SK-N-SH (cell line): Measurements from ENCODE around the gene DKC1. TPM values are rescaled to one million over a fixed set of nuclear protein-coding genes. Genes with fewer than 3 reads are reported as not detected.

Source experiments
- CTCF ChIA-PET: fragments of 300-600, 350-600 bp; formaldehyde crosslinking; extraction: SDS; loops from one replicate; lab custom pipeline; 2021; lab: Yijun Ruan, JAX
- POLR2A ChIA-PET: fragments of 350-600 bp; sonication (Branson Sonifier 250); formaldehyde crosslinking; extraction: SDS; loops from one replicate; lab custom pipeline; 2020; ENCODE audit warnings: antibody characterized with exemption, inconsistent platforms; lab: Yijun Ruan, JAX
- DNase-seq: peaks from one replicate; pipeline ENCODE4 v3.0.0; 2012
- H2AFZ ChIP-seq: fragments of 200-600 bp; sonication (generic); 2 replicates; pipeline ENCODE4 v1.8.1; 2016; ENCODE audit warnings: antibody characterized with exemption, mild to moderate bottlenecking, low read depth
- H3F3A ChIP-seq: fragments of 200-600 bp; sonication (generic); replicated peaks from 2 replicates; pipeline ENCODE3; 2016; ENCODE audit warnings: antibody characterized with exemption, mild to moderate bottlenecking; ENCODE audit not compliant: insufficient read depth
- H3K27ac ChIP-seq, 2 experiments: fragments of 200-500 bp in 1 of 2; fragments of 200-600 bp in 1 of 2; sonication (Bioruptor generic) in 1 of 2; sonication (generic), shearing (Covaris generic) in 1 of 2; 2 replicates each; pipeline versions ENCODE4 v1.5.1 to v1.6.1; 2014 to 2016; ENCODE audit warnings: low read depth in 2 of 2, inconsistent platforms in 1 of 2, low read length in 1 of 2, mild to moderate bottlenecking in 1 of 2, mixed read lengths in 1 of 2
- H3K27me3 ChIP-seq: fragments of 200-600 bp; sonication (generic), shearing (Covaris generic); 2 replicates; pipeline ENCODE4 v1.6.1; 2016; ENCODE audit warnings: mixed run types; ENCODE audit not compliant: insufficient read depth
- H3K36me3 ChIP-seq, 2 experiments: fragments of 200-500 bp in 1 of 2; fragments of 200-600 bp in 1 of 2; sonication (Bioruptor generic) in 1 of 2; sonication (generic) in 1 of 2; replicated peaks in 1 of 2; 2 replicates each; pipeline versions ENCODE3 to v1.5.1; 2014 to 2016; ENCODE audit warnings: low read length in 1 of 2, mild to moderate bottlenecking in 1 of 2; ENCODE audit not compliant: insufficient read depth in 2 of 2, control insufficient read depth in 1 of 2
- H3K4me1 ChIP-seq, 2 experiments: fragments of 200-500 bp in 1 of 2; fragments of 200-600 bp in 1 of 2; sonication (Bioruptor generic) in 1 of 2; sonication (generic), shearing (Covaris generic) in 1 of 2; 2 replicates each; pipeline versions ENCODE4 v1.5.1 to v1.6.1; 2014 to 2016; ENCODE audit warnings: low read depth in 1 of 2, low read length in 1 of 2, mixed run types in 1 of 2; ENCODE audit not compliant: insufficient read depth in 2 of 2, control insufficient read depth in 1 of 2
- H3K4me2 ChIP-seq: fragments of 200-600 bp; sonication (generic), shearing (Covaris generic); 2 replicates; pipeline ENCODE4 v1.6.1; 2017; ENCODE audit warnings: mixed run types
- H3K4me3 ChIP-seq, 2 experiments: fragments of 200-500 bp in 1 of 2; fragments of 200-600 bp in 1 of 2; sonication (Bioruptor generic) in 1 of 2; sonication (generic), shearing (Covaris generic) in 1 of 2; 2 replicates each; pipeline versions ENCODE4 v1.5.1 to v1.8.1; 2014 to 2016; ENCODE audit warnings: low read depth in 2 of 2, inconsistent platforms in 1 of 2, low read length in 1 of 2, mild to moderate bottlenecking in 1 of 2, mixed read lengths in 1 of 2, moderate library complexity in 1 of 2
- H3K79me2 ChIP-seq: fragments of 200-600 bp; sonication (generic); 2 replicates; pipeline ENCODE4 v1.8.1; 2017; ENCODE audit warnings: mild to moderate bottlenecking; ENCODE audit not compliant: insufficient read depth
- H3K9ac ChIP-seq: fragments of 200-600 bp; sonication (generic); 2 replicates; pipeline ENCODE4 v1.6.1; 2017; ENCODE audit warnings: mixed run types
- H3K9me2 ChIP-seq: fragments of 200-600 bp; sonication (generic); 2 replicates; pipeline ENCODE4 v1.6.1; 2017; ENCODE audit warnings: mixed run types
- H3K9me3 ChIP-seq: fragments of 200-600 bp; sonication (generic); 2 replicates; pipeline ENCODE4 v1.6.1; 2017; ENCODE audit warnings: mixed run types, mild to moderate bottlenecking, moderate library complexity
- H4K20me1 ChIP-seq: fragments of 200-600 bp; sonication (generic); 2 replicates; pipeline ENCODE4 v1.6.1; 2017; ENCODE audit warnings: mild to moderate bottlenecking, mixed run types; ENCODE audit not compliant: insufficient read depth
- CTCF ChIP-seq: fragments of 200-600 bp; sonication (generic); IDR thresholded peaks from 2 replicates; pipeline ENCODE4 v1.6.1; 2017; ENCODE audit warnings: antibody characterized with exemption, mild to moderate bottlenecking, moderate library complexity
- EZH2phosphoT487 ChIP-seq: fragments of 200-600 bp; sonication (generic); IDR thresholded peaks from 2 replicates; pipeline ENCODE4 v1.6.1; 2017; ENCODE audit warnings: low read depth, mixed run types, mild to moderate bottlenecking, antibody characterized with exemption, moderate library complexity, borderline replicate concordance
- FOSL2 ChIP-seq: IDR thresholded peaks from 2 replicates; pipeline ENCODE4 v1.4.0; 2012; ENCODE audit warnings: low read depth, mild to moderate bottlenecking, moderate library complexity, borderline replicate concordance
- FOXJ3 ChIP-seq: sonication (generic); formaldehyde crosslinking; IDR thresholded peaks from 2 replicates; pipeline ENCODE4 v1.5.1; 2020; ENCODE audit warnings: mild to moderate bottlenecking, missing genetic modification reagents
- FOXM1 ChIP-seq: IDR thresholded peaks from 2 replicates; pipeline ENCODE4 v1.4.0; 2012; ENCODE audit warnings: low read depth, mild to moderate bottlenecking
- GATA2 ChIP-seq: sonication (generic); formaldehyde crosslinking; IDR thresholded peaks from 2 replicates; pipeline ENCODE4 v1.5.0; 2020; ENCODE audit warnings: mild to moderate bottlenecking, missing genetic modification reagents
- JUND ChIP-seq: IDR thresholded peaks from 2 replicates; pipeline ENCODE4 v1.4.0; 2012
- NRF1 ChIP-seq: IDR thresholded peaks from 2 replicates; pipeline ENCODE4 v1.6.1; 2012; ENCODE audit warnings: low read depth, mild to moderate bottlenecking, low read length
- RAD21 ChIP-seq: IDR thresholded peaks from 2 replicates; pipeline ENCODE4 v1.6.1; 2012; ENCODE audit warnings: mild to moderate bottlenecking, low read length
- SMC3 ChIP-seq: IDR thresholded peaks from 2 replicates; pipeline ENCODE4 v1.6.1; 2012; ENCODE audit warnings: low read depth, low read length, improper control_type of control experiment
- TCF12 ChIP-seq: IDR thresholded peaks from 2 replicates; pipeline ENCODE4 v1.4.0; 2012
- WGBS: methylation state at CpG from one replicate; pipeline ENCODE4 v1.1.6; 2017; ENCODE audit warnings: low lambda C conversion rate; 5-methylcytosine and 5-hydroxymethylcytosine counted together
- polyA plus RNA-seq, 3 experiments: library from polyadenylated mRNA; depleted of rRNA; stranded (reverse); fragments of >200 nt; gene quantifications; 2 replicates each; pipeline ENCODE4 v1.2.3, GENCODE V29; 2012
- TF ChIP-seq, protein P1 (sequence below): IDR thresholded peaks from 2 replicates; pipeline ENCODE4; 2012

Gene DKC1
- polyA plus RNA-seq, 1 of the 3 experiments (the other 2 are of a cell fraction) = 53.0 TPM

DNA sequence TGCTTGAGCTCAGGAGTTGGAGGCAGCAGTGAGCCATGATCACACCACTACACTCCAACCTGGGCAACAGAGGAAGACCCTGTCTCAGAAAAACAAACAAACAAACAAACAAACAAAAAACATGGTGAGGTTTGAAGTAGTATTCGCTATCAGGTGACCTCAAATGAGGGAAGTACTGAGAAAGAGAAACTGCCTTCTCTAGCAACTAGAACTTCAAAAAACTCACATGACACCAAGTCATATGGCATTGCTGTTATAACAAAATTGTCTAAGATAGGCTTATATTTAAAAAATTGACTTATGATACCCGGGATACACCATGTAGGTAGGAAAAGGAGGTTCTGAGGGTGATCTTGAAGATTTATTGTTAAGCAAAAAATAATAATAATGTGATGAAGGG, 32.4 kb downstream of the DKC1 start:
- Histone ChIP-seq H3K27ac (no peak overlapping the region), H2AFZ (no peak overlapping the region), H3K9me2 (no peaks in the 10 kb centered on the region), H3F3A (no peaks in the 10 kb centered on the region)
- DNase-seq = no peak
- TF ChIP-seq TCF12 (no peak), NRF1 (no peak), EZH2phosphoT487 (no peak), JUND (no peak), FOSL2 (no peak), FOXJ3 (CRISPR knock-in tag) (no peak), GATA2 (CRISPR knock-in tag) (no peak), FOXM1 (no peak), SMC3 (no peak), CTCF (no peak)
- TF ChIP-seq, protein P1, sequence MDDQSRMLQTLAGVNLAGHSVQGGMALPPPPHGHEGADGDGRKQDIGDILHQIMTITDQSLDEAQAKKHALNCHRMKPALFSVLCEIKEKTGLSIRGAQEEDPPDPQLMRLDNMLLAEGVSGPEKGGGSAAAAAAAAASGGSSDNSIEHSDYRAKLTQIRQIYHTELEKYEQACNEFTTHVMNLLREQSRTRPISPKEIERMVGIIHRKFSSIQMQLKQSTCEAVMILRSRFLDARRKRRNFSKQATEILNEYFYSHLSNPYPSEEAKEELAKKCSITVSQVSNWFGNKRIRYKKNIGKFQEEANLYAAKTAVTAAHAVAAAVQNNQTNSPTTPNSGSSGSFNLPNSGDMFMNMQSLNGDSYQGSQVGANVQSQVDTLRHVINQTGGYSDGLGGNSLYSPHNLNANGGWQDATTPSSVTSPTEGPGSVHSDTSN = no peak
- TF ChIP-seq, all 33 proteins: peak for 0
- no peaks in the 10 kb centered on the region for H3K9me3 ChIP-seq
- H3K4me3 ChIP-seq = no peak overlapping the region
- 40% methylated on average over 2 of the region's 2 CpGs for WGBS
- CTCF ChIA-PET = no interaction called here
- H3K27me3 ChIP-seq = no peaks in the 10 kb centered on the region
- H4K20me1 ChIP-seq = no peaks in the 10 kb centered on the region
- no peak overlapping the region for H3K4me2 ChIP-seq
- no peak overlapping the region for H3K9ac ChIP-seq
- H3K4me1 ChIP-seq = peaks cover 4 to 7% of the 10 kb centered on the region in 2 experiments; a peak in 1 of 4 replicates
- H3K36me3 ChIP-seq = no peaks in the 10 kb centered on the region
- H3K79me2 ChIP-seq = no peaks in the 10 kb centered on the region
- POLR2A ChIA-PET = no interaction called here

DNA sequence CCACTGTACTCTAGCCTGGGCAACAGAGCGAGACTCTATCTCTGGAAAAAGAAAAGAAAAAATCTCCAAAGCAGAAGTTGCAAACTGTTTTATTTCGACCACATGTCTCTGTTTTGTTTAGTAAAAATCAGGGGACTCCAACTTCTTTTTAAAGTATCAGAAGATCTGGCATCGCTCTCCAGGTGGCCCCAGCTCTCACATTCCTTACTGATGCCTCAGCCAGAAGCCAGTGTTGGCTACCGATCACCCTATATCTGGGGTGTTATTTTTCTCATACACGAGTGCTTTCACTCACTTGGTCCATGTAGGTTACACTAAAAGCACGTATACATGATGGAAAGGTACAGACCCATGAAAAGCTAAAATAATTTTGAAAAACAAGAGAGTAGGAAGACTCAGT, 34.3 kb downstream of the DKC1 start:
- H3K9ac ChIP-seq = no peak overlapping the region
- H3F3A ChIP-seq = no peaks in the 10 kb centered on the region
- no peaks in the 10 kb centered on the region for H3K79me2 ChIP-seq
- no peak overlapping the region for H3K4me2 ChIP-seq
- WGBS = 44% methylated on average over 6 of the region's 6 CpGs
- H3K9me3 ChIP-seq = no peaks in the 10 kb centered on the region
- H3K27ac ChIP-seq = no peak overlapping the region
- H3K36me3 ChIP-seq = no peaks in the 10 kb centered on the region
- DNase-seq = no peak
- TF ChIP-seq FOSL2 (no peak), RAD21 (no peak)
- no peak overlapping the region for H3K4me3 ChIP-seq
- H3K27me3 ChIP-seq = no peaks in the 10 kb centered on the region
- H4K20me1 ChIP-seq = no peaks in the 10 kb centered on the region
- H3K4me1 ChIP-seq = peaks cover 4 to 7% of the 10 kb centered on the region in 2 experiments; a peak in 1 of 4 replicates
- H3K9me2 ChIP-seq = no peaks in the 10 kb centered on the region
- no peak overlapping the region for H2AFZ ChIP-seq
- POLR2A ChIA-PET = no interaction called here
- CTCF ChIA-PET = interaction anchor here (1.0 kb wide), 1 partner anchor 48 kb away, joined by 3 read pairs; no protein-coding TSS in a partner anchor
